ENCODE data around the gene ZNF423.

DNA sequence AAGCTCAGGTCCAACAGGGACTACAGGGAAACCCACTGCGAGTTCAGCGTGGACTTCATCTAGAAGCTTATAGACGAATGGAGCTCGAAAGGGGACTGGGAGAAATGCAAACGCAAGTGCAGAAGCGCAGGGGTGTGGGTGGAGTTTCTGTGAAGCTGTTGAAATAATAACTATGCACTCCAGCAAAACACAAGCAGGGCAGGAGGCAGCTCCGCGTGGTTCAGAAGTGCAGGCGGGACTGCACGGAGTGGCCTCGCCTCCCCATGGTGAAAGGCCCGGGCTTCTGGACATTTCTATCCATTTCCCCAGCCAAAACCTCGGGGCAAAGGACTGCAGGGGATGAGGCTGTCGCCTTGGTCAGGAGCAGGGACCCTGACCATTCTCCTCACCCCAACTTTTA lies 74.5 kb downstream of the ZNF423 start:
- TF ChIP-seq, protein P1, sequence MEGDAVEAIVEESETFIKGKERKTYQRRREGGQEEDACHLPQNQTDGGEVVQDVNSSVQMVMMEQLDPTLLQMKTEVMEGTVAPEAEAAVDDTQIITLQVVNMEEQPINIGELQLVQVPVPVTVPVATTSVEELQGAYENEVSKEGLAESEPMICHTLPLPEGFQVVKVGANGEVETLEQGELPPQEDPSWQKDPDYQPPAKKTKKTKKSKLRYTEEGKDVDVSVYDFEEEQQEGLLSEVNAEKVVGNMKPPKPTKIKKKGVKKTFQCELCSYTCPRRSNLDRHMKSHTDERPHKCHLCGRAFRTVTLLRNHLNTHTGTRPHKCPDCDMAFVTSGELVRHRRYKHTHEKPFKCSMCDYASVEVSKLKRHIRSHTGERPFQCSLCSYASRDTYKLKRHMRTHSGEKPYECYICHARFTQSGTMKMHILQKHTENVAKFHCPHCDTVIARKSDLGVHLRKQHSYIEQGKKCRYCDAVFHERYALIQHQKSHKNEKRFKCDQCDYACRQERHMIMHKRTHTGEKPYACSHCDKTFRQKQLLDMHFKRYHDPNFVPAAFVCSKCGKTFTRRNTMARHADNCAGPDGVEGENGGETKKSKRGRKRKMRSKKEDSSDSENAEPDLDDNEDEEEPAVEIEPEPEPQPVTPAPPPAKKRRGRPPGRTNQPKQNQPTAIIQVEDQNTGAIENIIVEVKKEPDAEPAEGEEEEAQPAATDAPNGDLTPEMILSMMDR (conservative IDR thresholded peaks at IDR 0.05; ENCODE audit: low read depth in 2 of 2): no peak
- TF ChIP-seq EZH2 (IDR thresholded peaks at IDR 0.05; ENCODE audit: low read depth, unreplicated experiment): no peak
- TF ChIP-seq EZH2phosphoT487 (IDR thresholded peaks at IDR 0.05; ENCODE audit: unreplicated experiment): no peak
- TF ChIP-seq POLR2AphosphoS5 (IDR thresholded peaks at IDR 0.05; ENCODE audit: low read depth): no peak
- no peak for TF ChIP-seq CREB1 (CRISPR knock-in tag; IDR thresholded peaks at IDR 0.05; ENCODE audit: low read depth)
- TF ChIP-seq, protein P2, sequence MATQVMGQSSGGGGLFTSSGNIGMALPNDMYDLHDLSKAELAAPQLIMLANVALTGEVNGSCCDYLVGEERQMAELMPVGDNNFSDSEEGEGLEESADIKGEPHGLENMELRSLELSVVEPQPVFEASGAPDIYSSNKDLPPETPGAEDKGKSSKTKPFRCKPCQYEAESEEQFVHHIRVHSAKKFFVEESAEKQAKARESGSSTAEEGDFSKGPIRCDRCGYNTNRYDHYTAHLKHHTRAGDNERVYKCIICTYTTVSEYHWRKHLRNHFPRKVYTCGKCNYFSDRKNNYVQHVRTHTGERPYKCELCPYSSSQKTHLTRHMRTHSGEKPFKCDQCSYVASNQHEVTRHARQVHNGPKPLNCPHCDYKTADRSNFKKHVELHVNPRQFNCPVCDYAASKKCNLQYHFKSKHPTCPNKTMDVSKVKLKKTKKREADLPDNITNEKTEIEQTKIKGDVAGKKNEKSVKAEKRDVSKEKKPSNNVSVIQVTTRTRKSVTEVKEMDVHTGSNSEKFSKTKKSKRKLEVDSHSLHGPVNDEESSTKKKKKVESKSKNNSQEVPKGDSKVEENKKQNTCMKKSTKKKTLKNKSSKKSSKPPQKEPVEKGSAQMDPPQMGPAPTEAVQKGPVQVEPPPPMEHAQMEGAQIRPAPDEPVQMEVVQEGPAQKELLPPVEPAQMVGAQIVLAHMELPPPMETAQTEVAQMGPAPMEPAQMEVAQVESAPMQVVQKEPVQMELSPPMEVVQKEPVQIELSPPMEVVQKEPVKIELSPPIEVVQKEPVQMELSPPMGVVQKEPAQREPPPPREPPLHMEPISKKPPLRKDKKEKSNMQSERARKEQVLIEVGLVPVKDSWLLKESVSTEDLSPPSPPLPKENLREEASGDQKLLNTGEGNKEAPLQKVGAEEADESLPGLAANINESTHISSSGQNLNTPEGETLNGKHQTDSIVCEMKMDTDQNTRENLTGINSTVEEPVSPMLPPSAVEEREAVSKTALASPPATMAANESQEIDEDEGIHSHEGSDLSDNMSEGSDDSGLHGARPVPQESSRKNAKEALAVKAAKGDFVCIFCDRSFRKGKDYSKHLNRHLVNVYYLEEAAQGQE (IDR thresholded peaks at IDR 0.05; ENCODE audit: unreplicated experiment): no peak
- TF ChIP-seq STAT1 (IDR thresholded peaks at IDR 0.05; ENCODE audit: unreplicated experiment): no peak
- TF ChIP-seq NANOG (IDR thresholded peaks at IDR 0.05; ENCODE audit: borderline replicate concordance): no peak
- TF ChIP-seq, protein P3, sequence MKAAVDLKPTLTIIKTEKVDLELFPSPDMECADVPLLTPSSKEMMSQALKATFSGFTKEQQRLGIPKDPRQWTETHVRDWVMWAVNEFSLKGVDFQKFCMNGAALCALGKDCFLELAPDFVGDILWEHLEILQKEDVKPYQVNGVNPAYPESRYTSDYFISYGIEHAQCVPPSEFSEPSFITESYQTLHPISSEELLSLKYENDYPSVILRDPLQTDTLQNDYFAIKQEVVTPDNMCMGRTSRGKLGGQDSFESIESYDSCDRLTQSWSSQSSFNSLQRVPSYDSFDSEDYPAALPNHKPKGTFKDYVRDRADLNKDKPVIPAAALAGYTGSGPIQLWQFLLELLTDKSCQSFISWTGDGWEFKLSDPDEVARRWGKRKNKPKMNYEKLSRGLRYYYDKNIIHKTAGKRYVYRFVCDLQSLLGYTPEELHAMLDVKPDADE (IDR thresholded peaks at IDR 0.05): no peak
- no peak for TF ChIP-seq JUNB (IDR thresholded peaks at IDR 0.05; ENCODE audit: unreplicated experiment)
